AG09309 (cell line): ENCODE measurements around the gene MMP15.
"Not testable (repeated sequence)": the region's sequence is repeated elsewhere in the genome, so short reads cannot be mapped to it uniquely, and the experiment has no call there.

ENCODE experiments used
- DNase-seq: peaks from one replicate; pipeline ENCODE4 v3.0.0-alpha.2; 2010; ENCODE audit warnings: low read depth
- H3K4me3 ChIP-seq: 2 replicates; pipeline ENCODE4 v1.5.1; 2011; ENCODE audit warnings: mild to moderate bottlenecking, low read depth, low read length, moderate library complexity; ENCODE audit not compliant: control insufficient read depth
- CTCF ChIP-seq: IDR thresholded peaks from 2 replicates; pipeline ENCODE4 v1.5.1; 2011; ENCODE audit warnings: mild to moderate bottlenecking, low read depth, low read length, inconsistent platforms; ENCODE audit not compliant: insufficient read depth, control insufficient read depth; ENCODE audit errors: missing control alignments

MMP15 gene

GRCh38 chr16:58076514-58076913 lies 51.0 kb downstream of the MMP15 start:
- DNase-seq = no peak
- no peak for TF ChIP-seq CTCF

GRCh38 chr16:58077796-58078195 lies 52.2 kb downstream of the MMP15 start:
- DNase-seq = no peak
- no peak overlapping the region for H3K4me3 ChIP-seq
- no peak for TF ChIP-seq CTCF

More at GRCh38 chr16:58076514-58076913, 51.0 kb downstream of the MMP15 start:
- no peak overlapping the region for H3K4me3 ChIP-seq

GRCh38 chr16:58080657-58081056 lies 55.1 kb downstream of the MMP15 start:
- not testable (repeated sequence) for H3K4me3 ChIP-seq, DNase-seq

DNA sequence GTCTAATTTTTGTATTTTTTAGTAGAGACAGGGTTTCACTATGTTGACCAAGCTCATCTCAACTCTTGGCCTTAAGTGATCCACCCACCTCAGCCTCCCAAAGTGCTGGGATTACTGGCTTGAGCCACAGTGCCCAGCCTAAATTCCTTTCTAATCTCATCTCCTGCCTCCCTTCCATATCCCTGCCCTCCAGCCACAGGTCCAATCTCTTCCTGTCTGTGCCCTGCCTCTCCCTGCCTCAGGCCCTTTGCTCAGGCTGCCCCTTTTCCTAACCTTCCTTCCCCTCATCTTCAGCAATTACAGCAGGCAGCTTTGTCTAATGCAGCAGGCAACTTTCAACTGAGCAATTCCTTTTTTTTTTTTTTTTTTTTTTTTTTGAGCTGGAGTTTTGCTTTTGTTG lies 56.8 kb downstream of the MMP15 start:
- H3K4me3 ChIP-seq = no peak overlapping the region
- no peak for DNase-seq
- TF ChIP-seq CTCF = no peak

- DNase-seq = no peak
- TF ChIP-seq CTCF = no peak
These were observed 59.1 kb downstream of the MMP15 start for GRCh38 chr16:58084635-58085034.

GRCh38 chr16:58085171-58085570 lies 59.6 kb downstream of the MMP15 start:
- no peak overlapping the region for H3K4me3 ChIP-seq
- no peak for DNase-seq
- TF ChIP-seq CTCF = no peak

More at GRCh38 chr16:58084635-58085034, 59.1 kb downstream of the MMP15 start:
- H3K4me3 ChIP-seq = no peak overlapping the region

- no peak for DNase-seq
- no peak for TF ChIP-seq CTCF
- no peak overlapping the region for H3K4me3 ChIP-seq
These were observed 60.2 kb downstream of the MMP15 start for GRCh38 chr16:58085584-58086251.
